Esophagus muscularis mucosa (tissue), 4 donors: Measurements from ENCODE around the gene ANKRD60. TPM values are rescaled to one million over a fixed set of nuclear protein-coding genes. Genes with fewer than 3 reads are reported as not detected.

Experiments
- DNase-seq: peaks from one replicate; pipeline ENCODE4 v3.0.0-alpha.2; 2017; ENCODE audit errors: extremely low spot score
- H3K27ac ChIP-seq, 4 donors: fragments of 200-600 bp; sonication (generic); replicated peaks in 1 of 4; 1 replicate in 3 of 4; 2 replicates in 1 of 4; pipeline ENCODE4 v1.5.1; 2016 to 2019; ENCODE audit warnings: mild to moderate bottlenecking in 1 of 4
- H3K27me3 ChIP-seq, 4 donors: fragments of 200-600 bp; sonication (generic); one replicate each; pipeline versions ENCODE4 v1.5.1 to v1.6.0; 2016 to 2019
- H3K36me3 ChIP-seq, 4 donors: fragments of 200-600 bp; sonication (generic); one replicate each; pipeline ENCODE4 v1.5.1; 2016 to 2019
- H3K4me1 ChIP-seq, 4 donors: fragments of 200-600 bp; sonication (generic); one replicate each; pipeline ENCODE4 v1.5.1; 2016 to 2019
- H3K4me3 ChIP-seq, 4 donors: fragments of 200-600 bp; sonication (generic); 1 replicate in 2 of 4; 2 replicates in 2 of 4; pipeline ENCODE4 v1.5.1; 2016 to 2019; ENCODE audit warnings: mild to moderate bottlenecking in 4 of 4, moderate library complexity in 1 of 4
- H3K9me3 ChIP-seq, 4 donors: fragments of 200-600 bp; sonication (generic); 1 replicate in 3 of 4; 2 replicates in 1 of 4; pipeline ENCODE4 v1.5.1; 2016 to 2019
- CTCF ChIP-seq, 3 experiments: fragments of 200-600 bp in 2 of 3; fragments of 450-650 bp in 1 of 3; sonication (generic) in 2 of 3; IDR thresholded peaks; one replicate each; pipeline ENCODE4 v1.5.1; 2017 to 2019; ENCODE audit warnings: antibody characterized with exemption in 3 of 3, mild to moderate bottlenecking in 2 of 3, moderate library complexity in 1 of 3
- EP300 ChIP-seq: sonication (generic); formaldehyde crosslinking; IDR thresholded peaks from one replicate; pipeline ENCODE4 v1.6.1; 2017; ENCODE audit warnings: antibody characterized with exemption
- POLR2A ChIP-seq: fragments of 450-650 bp; IDR thresholded peaks from one replicate; pipeline ENCODE4 v1.6.1; 2017; ENCODE audit warnings: antibody characterized with exemption, moderate library complexity, mild to moderate bottlenecking, low read depth
- POLR2AphosphoS5 ChIP-seq, 2 donors: sonication (generic); formaldehyde crosslinking; IDR thresholded peaks; one replicate each; pipeline ENCODE4 v1.6.1; 2017; ENCODE audit warnings: antibody characterized with exemption in 2 of 2
- WGBS: methylation state at CpG from one replicate; pipeline ENCODE4 v1.1.5; 2018; 5-methylcytosine and 5-hydroxymethylcytosine counted together
- intact Hi-C: fragments of 100-400 bp; cut with DNase I; formaldehyde crosslinking; loops from one replicate; pipeline ENCODE4 v1.15.1; 2023
- total RNA-seq, 4 donors: library from RNA; depleted of rRNA; stranded (reverse); fragments of >200 nt; gene quantifications; one replicate each; pipeline versions ENCODE4 v1.1.0 to v1.2.1, GENCODE V29; 2016

ANKRD60 gene
- total RNA-seq, 4 donors from 2014 or later = not detected

GRCh38 chr20:58213716-58214115 is 14.7 kb downstream of the ANKRD60 start:
- Histone ChIP-seq H3K4me1 (peaks cover 0 to 8% (median 4%) of the 10 kb centered on the region in 4 donors), H3K36me3 (no peaks in the 10 kb centered on the region), H3K27me3 (peaks cover 0 to 35% (median 5%) of the 10 kb centered on the region in 4 donors), H3K9me3 (peaks cover 0 to 6% (median 5%) of the 10 kb centered on the region in 4 donors), H3K4me3 (no peak overlapping the region), H3K27ac (no peak overlapping the region)
- no peak for DNase-seq
- 77% methylated on average over 3 of the region's 5 CpGs for WGBS
- intact Hi-C loops = no loop called here
- no peak for TF ChIP-seq CTCF (IDR thresholded peaks at IDR 0.05)
- no peak for TF ChIP-seq POLR2A
- no peak for TF ChIP-seq POLR2AphosphoS5 (IDR thresholded peaks at IDR 0.05)
- TF ChIP-seq EP300 = no peak

- Histone ChIP-seq H3K27ac (no peak overlapping the region), H3K36me3 (no peaks in the 10 kb centered on the region), H3K9me3 (peaks cover 0 to under 1% (median 0%) of the 10 kb centered on the region in 4 donors), H3K4me3 (no peak overlapping the region), H3K4me1 (peaks cover 0 to 8% (median 4%) of the 10 kb centered on the region in 4 donors), H3K27me3 (peaks cover 0 to 29% (median 4%) of the 10 kb centered on the region in 4 donors)
- no peak for DNase-seq
- intact Hi-C loops = no loop called here
- 45% methylated on average over 6 of the region's 8 CpGs for WGBS
- TF ChIP-seq POLR2AphosphoS5 (IDR thresholded peaks at IDR 0.05) = no peak
- TF ChIP-seq CTCF (IDR thresholded peaks at IDR 0.05) = no peak
- no peak for TF ChIP-seq EP300
- no peak for TF ChIP-seq POLR2A
These were observed 15.3 kb downstream of the ANKRD60 start for GRCh38 chr20:58213121-58213520.

- no peak for DNase-seq
- no peak for TF ChIP-seq POLR2A
- no peak for TF ChIP-seq POLR2AphosphoS5 (IDR thresholded peaks at IDR 0.05)
- Histone ChIP-seq H3K27ac (no peak overlapping the region), H3K27me3 (peaks cover 0 to 24% (median 2%) of the 10 kb centered on the region in 4 donors), H3K36me3 (no peaks in the 10 kb centered on the region), H3K9me3 (no peaks in the 10 kb centered on the region), H3K4me3 (no peak overlapping the region), H3K4me1 (peaks cover 0 to 8% (median 4%) of the 10 kb centered on the region in 4 donors)
- WGBS = 72% methylated on average over 17 of the region's 17 CpGs
- intact Hi-C loops = no loop called here
These were observed 15.8 kb downstream of the ANKRD60 start for GRCh38 chr20:58212636-58213035.

GRCh38 chr20:58210398-58210747 is 18.1 kb downstream of the ANKRD60 start:
- intact Hi-C loops = loop anchor here (1.0 to 2.0 kb wide), 2 partner anchors 613 to 696 kb away; no protein-coding TSS in a partner anchor
- peaks cover 0 to 22% (median 2%) of the 10 kb centered on the region in 4 donors for H3K27me3 ChIP-seq
- no peaks in the 10 kb centered on the region for H3K36me3 ChIP-seq
- TF ChIP-seq EP300 (no peak), POLR2AphosphoS5 (IDR thresholded peaks at IDR 0.05) (no peak), POLR2A (no peak), CTCF (IDR thresholded peaks at IDR 0.05) (no peak)
- DNase-seq = no peak
- no peaks in the 10 kb centered on the region for H3K9me3 ChIP-seq
- 79% methylated on average over 6 of the region's 7 CpGs for WGBS
- no peak overlapping the region for H3K27ac ChIP-seq
- peaks cover 0 to 8% (median 4%) of the 10 kb centered on the region in 4 donors for H3K4me1 ChIP-seq
- no peak overlapping the region for H3K4me3 ChIP-seq

GRCh38 chr20:58209652-58210397 is 18.6 kb downstream of the ANKRD60 start:
- peak overlapping the region in 1 of 4 donors; percentile 19 for H3K4me3 ChIP-seq
- TF ChIP-seq EP300 (no peak), CTCF (IDR thresholded peaks at IDR 0.05) (peak; percentile 100), POLR2AphosphoS5 (IDR thresholded peaks at IDR 0.05) (peak in 1 of 2 donors; percentile 60), POLR2A (no peak)

More at GRCh38 chr20:58209652-58210397, 18.6 kb downstream of the ANKRD60 start:
- intact Hi-C loops = loop anchor here (1.0 to 10.0 kb wide), 4 partner anchors 556 to 825 kb away; no protein-coding TSS in a partner anchor
- Histone ChIP-seq H3K9me3 (no peaks in the 10 kb centered on the region), H3K36me3 (no peaks in the 10 kb centered on the region), H3K4me1 (peaks cover 0 to 8% (median 4%) of the 10 kb centered on the region in 4 donors), H3K27ac (no peak overlapping the region), H3K27me3 (peaks cover 0 to 22% (median 2%) of the 10 kb centered on the region in 4 donors)
- WGBS = 19% methylated on average over 19 of the region's 46 CpGs
- peak; percentile 93 for DNase-seq
